Activated CD8-positive, alpha-beta memory T cell treated with anti-CD3 and anti-CD28 coated beads, Interleukin-2, amount 50 U/mL, for 1 hour (primary cell): ENCODE measurements around the gene PRKCZ.

Source experiments
- DNase-seq: peaks from one replicate; pipeline ENCODE4 v3.0.0-alpha.2; 2020; ENCODE audit errors: extremely low read depth

PRKCZ gene

GRCh38 chr1:2229037-2229864, 179.0 kb downstream of the PRKCZ start:
- DNase-seq = no peak

GRCh38 chr1:2229911-2230731, 179.9 kb downstream of the PRKCZ start:
- no peak for DNase-seq

- DNase-seq = no peak
Measured at GRCh38 chr1:2230781-2231531, 180.7 kb downstream of the PRKCZ start.

- DNase-seq = no peak
Measured at GRCh38 chr1:2231532-2232254, 181.5 kb downstream of the PRKCZ start.

GRCh38 chr1:2232255-2232915, 182.2 kb downstream of the PRKCZ start:
- no peak for DNase-seq

- DNase-seq = no peak
Measured at GRCh38 chr1:2232916-2233438, 182.8 kb downstream of the PRKCZ start.

- no peak for DNase-seq
Measured at GRCh38 chr1:2233468-2233867, 183.3 kb downstream of the PRKCZ start.

- DNase-seq = no peak
Measured at GRCh38 chr1:2233997-2234761, 184.0 kb downstream of the PRKCZ start.

GRCh38 chr1:2234762-2235113, 184.5 kb downstream of the PRKCZ start:
- DNase-seq = no peak
